ENCODE data around the gene RPTOR. TPM values are rescaled to one million over a fixed set of nuclear protein-coding genes. Genes with fewer than 3 reads are reported as not detected.

RPTOR gene
- total and polyA plus RNA-seq, 10 of the 15 experiments (the other 5 are each of a cell fraction or from before 2014, with no cell fraction given) = 0.18 to 32.1 (median 7.8) TPM

GRCh38 chr17:80513201-80513600, 31.4 kb upstream of the RPTOR start (continued):
- TF ChIP-seq BCL11A (IDR thresholded peaks at IDR 0.05; ENCODE audit: low read depth, low read length) = no peak
- no peak for TF ChIP-seq CHD1 (IDR thresholded peaks at IDR 0.05; ENCODE audit: low read depth, low read length)
- TF ChIP-seq RB1 (IDR thresholded peaks at IDR 0.05; ENCODE audit: borderline replicate concordance) = no peak
- TF ChIP-seq USF1 (IDR thresholded peaks at IDR 0.05; ENCODE audit: borderline replicate concordance, extremely low read length, insufficient read depth, low read depth, low read length) = no peak
- no peak for TF ChIP-seq E2F4 (IDR thresholded peaks at IDR 0.05; ENCODE audit: low read depth, low read length)
- no peak for TF ChIP-seq NFXL1 (IDR thresholded peaks at IDR 0.05; ENCODE audit: borderline replicate concordance)
- no peak for TF ChIP-seq STAT3 (IDR thresholded peaks at IDR 0.05; ENCODE audit: low read depth, low read length)

- no peak for DNase-seq (ENCODE audit: low read depth, low spot score)
- Histone ChIP-seq H3K4me3 (no peak overlapping the region), H3K27ac (ENCODE audit: control insufficient read depth, insufficient read depth) (no peak overlapping the region), H3K9me3 (replicated peaks; ENCODE audit: control insufficient read depth, insufficient read depth, low read length) (no peaks in the 10 kb centered on the region), H3K9ac (ENCODE audit: control insufficient read depth, insufficient read depth, low read length) (no peak overlapping the region), H4K20me1 (ENCODE audit: control insufficient read depth, insufficient read depth) (no peaks in the 10 kb centered on the region), H3K27me3 (replicated peaks in 1 of 2; ENCODE audit: control insufficient read depth in 2 of 2, insufficient read depth in 2 of 2, low read length in 1 of 2) (peaks cover 0 to 2% of the 10 kb centered on the region in 2 experiments; a peak in 1 of 4 replicates), H3K4me1 (ENCODE audit: control insufficient read depth, insufficient read depth, low read length) (no peaks in the 10 kb centered on the region), H3K79me2 (ENCODE audit: control insufficient read depth, insufficient read depth, low read length) (no peaks in the 10 kb centered on the region), H3K36me3 (ENCODE audit: control insufficient read depth in 2 of 2, insufficient read depth in 2 of 2, low read length in 1 of 2) (no peaks in the 10 kb centered on the region), H3K4me2 (ENCODE audit: control insufficient read depth, insufficient read depth) (no peak overlapping the region), H2AFZ (ENCODE audit: control insufficient read depth, low read depth, low read length) (no peak overlapping the region)
- no TSS peak for BruUV-seq (replicated peaks)
- CTCF ChIA-PET = no interaction called here
- 48% methylated on average over 10 of the region's 10 CpGs for WGBS (ENCODE audit: insufficient coverage, insufficient replicate concordance, low lambda C conversion rate, missing lambda C conversion rate)
- POLR2A ChIA-PET = interaction anchor here (0.7 kb wide), 1 partner anchor 246 kb away, joined by 4 read pairs; no protein-coding TSS in a partner anchor
- no peak for FAIRE-seq
- in situ Hi-C loops (cut with MboI) = no loop called here
- ATAC-seq = no peak
- RAD21 ChIA-PET (ENCODE audit: unreplicated experiment) = no interaction called here
- intact Hi-C loops (cut with micrococcal nuclease; ENCODE audit: unreplicated experiment) = no loop called here
- SMC1A ChIA-PET (ENCODE audit: uncharacterized antibody, unreplicated experiment) = no interaction called here
- TF ChIP-seq ATF2 (IDR thresholded peaks at IDR 0.05; ENCODE audit: low read length) (no peak), RCOR1 (conservative IDR thresholded peaks at IDR 0.05; ENCODE audit: low read depth, low read length) (no peak), PKNOX1 (IDR thresholded peaks at IDR 0.05) (no peak), CHD2 (IDR thresholded peaks at IDR 0.05; ENCODE audit: borderline replicate concordance, low read depth, low read length) (no peak), PBX3 (IDR thresholded peaks at IDR 0.05; ENCODE audit: insufficient replicate concordance, low read depth, low read length) (no peak), IRF3 (IDR thresholded peaks at IDR 0.05) (no peak), KDM1A (IDR thresholded peaks at IDR 0.05; ENCODE audit: borderline replicate concordance) (no peak), ZZZ3 (IDR thresholded peaks at IDR 0.05; ENCODE audit: control insufficient read depth, insufficient read length, low read depth) (no peak), YBX1 (IDR thresholded peaks at IDR 0.05) (no peak), HDAC2 (IDR thresholded peaks at IDR 0.05) (no peak), ASH2L (IDR thresholded peaks at IDR 0.05; ENCODE audit: borderline replicate concordance, low read depth) (no peak)
Measured at GRCh38 chr17:80513892-80514291, 30.7 kb upstream of the RPTOR start.
